H9 (cell line): ENCODE results near the gene ANO2. TPM values are rescaled to one million over a fixed set of nuclear protein-coding genes. Genes with fewer than 3 reads are reported as not detected.

Source experiments
- DNase-seq: peaks from one replicate; pipeline ENCODE4 v3.0.0-alpha.2; 2017
- H2AFZ ChIP-seq: one replicate; pipeline ENCODE4 v1.6.1; 2013; ENCODE audit warnings: mild to moderate bottlenecking, low read length, control low read depth, moderate library complexity
- H2AK5ac ChIP-seq: 2 replicates; pipeline ENCODE4 v1.6.1; 2013; ENCODE audit warnings: low read length, control low read depth, mixed read lengths; ENCODE audit not compliant: insufficient read length
- H2BK120ac ChIP-seq: one replicate; pipeline ENCODE4 v1.6.1; 2013; ENCODE audit warnings: low read depth, mild to moderate bottlenecking, low read length, control low read depth, inconsistent platforms; ENCODE audit not compliant: poor library complexity, severe bottlenecking
- H2BK12ac ChIP-seq: 2 replicates; pipeline ENCODE4 v1.6.1; 2013; ENCODE audit warnings: low read length, control low read depth, mixed read lengths, low read depth; ENCODE audit not compliant: insufficient read length
- H2BK15ac ChIP-seq: 2 replicates; pipeline ENCODE4 v1.6.1; 2013; ENCODE audit warnings: low read depth, low read length, control low read depth
- H2BK20ac ChIP-seq: one replicate; pipeline ENCODE4 v1.6.1; 2013; ENCODE audit warnings: low read depth, mild to moderate bottlenecking, low read length, control low read depth, inconsistent platforms; ENCODE audit not compliant: poor library complexity, severe bottlenecking
- H2BK5ac ChIP-seq: 2 replicates; pipeline ENCODE4 v1.6.1; 2013; ENCODE audit warnings: low read length, control low read depth, mixed read lengths; ENCODE audit not compliant: insufficient read length
- H3K14ac ChIP-seq: 2 replicates; pipeline ENCODE4 v1.6.1; 2013; ENCODE audit warnings: low read length, control low read depth; ENCODE audit not compliant: insufficient read depth
- H3K18ac ChIP-seq: 2 replicates; pipeline ENCODE4 v1.6.1; 2013; ENCODE audit warnings: low read depth, mild to moderate bottlenecking, mixed read lengths, low read length, control low read depth; ENCODE audit not compliant: insufficient read length
- H3K23ac ChIP-seq: 2 replicates; pipeline ENCODE4 v1.6.1; 2013; ENCODE audit warnings: low read length, control low read depth, mixed read lengths, low read depth; ENCODE audit not compliant: insufficient read length
- H3K23me2 ChIP-seq: 2 replicates; pipeline ENCODE4 v1.6.1; 2013; ENCODE audit warnings: low read depth, mild to moderate bottlenecking, mixed read lengths, low read length, control low read depth; ENCODE audit not compliant: insufficient read length, poor library complexity, severe bottlenecking
- H3K27ac ChIP-seq: 2 replicates; pipeline ENCODE4 v1.5.1; 2013; ENCODE audit warnings: low read length, control low read depth, mixed read lengths, low read depth; ENCODE audit not compliant: insufficient read length
- H3K27me3 ChIP-seq: 2 replicates; pipeline ENCODE4 v1.6.1; 2013; ENCODE audit warnings: low read length, control low read depth, inconsistent platforms; ENCODE audit not compliant: insufficient read depth
- H3K4ac ChIP-seq: 2 replicates; pipeline ENCODE4 v1.6.1; 2013; ENCODE audit warnings: low read depth, mild to moderate bottlenecking, control low read depth, inconsistent platforms, low read length, moderate library complexity
- H3K4me1 ChIP-seq: 2 replicates; pipeline ENCODE4 v1.6.1; 2013; ENCODE audit warnings: low read length, control low read depth, inconsistent platforms; ENCODE audit not compliant: insufficient read depth
- H3K4me2 ChIP-seq: 2 replicates; pipeline ENCODE4 v1.6.1; 2013; ENCODE audit warnings: low read length, control low read depth, mixed read lengths; ENCODE audit not compliant: insufficient read length, insufficient read depth
- H3K56ac ChIP-seq: 2 replicates; pipeline ENCODE4 v1.6.1; 2013; ENCODE audit warnings: low read depth, mild to moderate bottlenecking, mixed read lengths, low read length, control low read depth; ENCODE audit not compliant: insufficient read length
- H3K79me1 ChIP-seq: 2 replicates; pipeline ENCODE4 v1.6.1; 2013; ENCODE audit warnings: low read depth, mild to moderate bottlenecking, moderate library complexity, low read length, control low read depth, inconsistent platforms; ENCODE audit not compliant: insufficient read depth, poor library complexity, severe bottlenecking
- H3K79me2 ChIP-seq: 2 replicates; pipeline ENCODE4 v1.6.1; 2013; ENCODE audit warnings: low read length, control low read depth, inconsistent platforms; ENCODE audit not compliant: insufficient read depth
- H3K9ac ChIP-seq: 2 replicates; pipeline ENCODE4 v1.6.1; 2013; ENCODE audit warnings: low read length, control low read depth, mixed read lengths; ENCODE audit not compliant: insufficient read length; ENCODE audit errors: extremely low read depth
- H3K9me3 ChIP-seq: one replicate; pipeline ENCODE4 v1.6.1; 2013; ENCODE audit warnings: low read depth, low read length, inconsistent platforms; ENCODE audit not compliant: control insufficient read depth
- H3T11ph ChIP-seq: one replicate; pipeline ENCODE4 v1.6.1; 2013; ENCODE audit warnings: mild to moderate bottlenecking, low read length, control low read depth, inconsistent platforms
- H4K20me1 ChIP-seq: one replicate; pipeline ENCODE4 v1.6.1; 2013; ENCODE audit not compliant: control insufficient read depth, insufficient read length, insufficient read depth
- H4K5ac ChIP-seq: 2 replicates; pipeline ENCODE4 v1.6.1; 2013; ENCODE audit warnings: low read depth, mild to moderate bottlenecking, mixed read lengths, low read length, control low read depth; ENCODE audit not compliant: insufficient read length
- H4K8ac ChIP-seq: replicated peaks from 2 replicates; pipeline ENCODE4 v1.6.1; 2013; ENCODE audit warnings: low read length, control low read depth, mixed read lengths, low read depth; ENCODE audit not compliant: insufficient read length
- H4K91ac ChIP-seq: 2 replicates; pipeline ENCODE4 v1.6.1; 2013; ENCODE audit warnings: low read depth, mild to moderate bottlenecking, moderate library complexity, mixed read lengths, low read length, control low read depth; ENCODE audit not compliant: insufficient read length
- H3K27ac Mint-ChIP-seq, 3 experiments: 2 replicates in 2 of 3; 3 replicates in 1 of 3; pipeline ENCODE4 v1.8.0; 2020 to 2021; ENCODE audit warnings: mixed read lengths in 3 of 3, mild to moderate bottlenecking in 1 of 3, moderate library complexity in 1 of 3
- H3K27me3 Mint-ChIP-seq: 2 replicates; pipeline ENCODE4 v1.8.0; 2021; ENCODE audit warnings: low read depth, mild to moderate bottlenecking, moderate library complexity, mixed read lengths
- H3K36me3 Mint-ChIP-seq, 3 experiments: 2 replicates in 2 of 3; 3 replicates in 1 of 3; pipeline ENCODE4 v1.8.0; 2020 to 2021; ENCODE audit warnings: low read depth in 3 of 3, mixed read lengths in 3 of 3; ENCODE audit not compliant: insufficient read depth in 1 of 3
- H3K4me1 Mint-ChIP-seq, 2 experiments: 2 replicates each; pipeline ENCODE4 v1.8.0; 2020; ENCODE audit warnings: mixed read lengths in 2 of 2
- H3K4me3 Mint-ChIP-seq, 2 experiments: 2 replicates in 1 of 2; 3 replicates in 1 of 2; pipeline ENCODE4 v1.8.0; 2020 to 2021; ENCODE audit warnings: mild to moderate bottlenecking in 2 of 2, mixed read lengths in 2 of 2, moderate library complexity in 1 of 2
- H3K9me3 Mint-ChIP-seq, 2 experiments: 2 replicates in 1 of 2; 3 replicates in 1 of 2; pipeline ENCODE4 v1.8.0; 2020; ENCODE audit warnings: mild to moderate bottlenecking in 2 of 2, mixed read lengths in 2 of 2, moderate library complexity in 1 of 2
- WGBS: extraction: QIAGEN DNeasy Blood & Tissue Kit; methylation state at CpG from one replicate; pipeline ENCODE4 v1.1.7; 2013; ENCODE audit warnings: missing lambda C conversion rate, low lambda C conversion rate, mixed read lengths; ENCODE audit not compliant: insufficient read length; ENCODE audit errors: extremely low coverage; 5-methylcytosine and 5-hydroxymethylcytosine counted together
- total RNA-seq: library from RNA; stranded (reverse); gene quantifications from 2 replicates; pipeline ENCODE4 v1.2.1, GENCODE V29; 2021
- TF ChIP-seq, protein P1 (sequence below): fragments of 200-600 bp; sonication (generic); conservative IDR thresholded peaks from 3 replicates; pipeline ENCODE4 v1.8.0; 2021; ENCODE audit warnings: antibody characterized with exemption, mild to moderate bottlenecking

ANO2 gene
- total RNA-seq, 1 experiment from 2014 or later = 3.8 TPM

DNA sequence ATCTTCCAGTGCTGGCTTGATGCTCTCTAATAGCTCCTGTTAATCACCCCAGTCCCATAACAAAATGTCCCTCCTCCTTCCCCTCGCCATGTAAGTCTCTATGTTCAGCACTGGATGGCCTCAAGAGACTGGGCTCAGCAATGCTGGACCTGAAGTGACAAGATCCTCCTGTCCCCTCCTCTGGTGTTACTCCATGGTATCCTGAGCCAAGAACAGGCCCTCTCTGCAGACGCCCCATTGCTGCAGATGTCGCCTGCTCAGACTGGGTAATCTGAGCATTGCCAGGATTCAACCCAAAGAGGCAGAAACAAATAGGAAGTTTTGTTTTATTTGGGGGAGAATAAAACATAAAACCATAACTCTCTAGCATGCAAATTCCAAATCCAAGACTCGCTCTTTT is 363.4 kb downstream of the ANO2 start:
- no peak for DNase-seq
- H2BK120ac ChIP-seq = no peak overlapping the region
- H3K4me2 ChIP-seq = no peak overlapping the region
- no peak overlapping the region for H4K8ac ChIP-seq
- H3K79me2 ChIP-seq = no peaks in the 10 kb centered on the region
- no peak overlapping the region for H2AFZ ChIP-seq
- H2BK20ac ChIP-seq = no peak overlapping the region
- no peak overlapping the region for H3K23ac ChIP-seq
- H2AK5ac ChIP-seq = no peak overlapping the region
- H3K9ac ChIP-seq = no peak overlapping the region
- no peaks in the 10 kb centered on the region for H3K9me3 ChIP-seq
- Mint-ChIP-seq H3K36me3 (no peaks in the 10 kb centered on the region), H3K27me3 (peaks cover 2% of the 10 kb centered on the region; the same call in 1 of the 2 replicates), H3K4me1 (peaks cover 31 to 37% of the 10 kb centered on the region in 2 experiments), H3K9me3 (no peaks in the 10 kb centered on the region), H3K4me3 (no peak overlapping the region), H3K27ac (peak overlapping the region in 1 of 3 experiments; percentile 1; a peak in 2 of 7 replicates)
- no peak overlapping the region for H2BK12ac ChIP-seq
- TF ChIP-seq, protein P1, sequence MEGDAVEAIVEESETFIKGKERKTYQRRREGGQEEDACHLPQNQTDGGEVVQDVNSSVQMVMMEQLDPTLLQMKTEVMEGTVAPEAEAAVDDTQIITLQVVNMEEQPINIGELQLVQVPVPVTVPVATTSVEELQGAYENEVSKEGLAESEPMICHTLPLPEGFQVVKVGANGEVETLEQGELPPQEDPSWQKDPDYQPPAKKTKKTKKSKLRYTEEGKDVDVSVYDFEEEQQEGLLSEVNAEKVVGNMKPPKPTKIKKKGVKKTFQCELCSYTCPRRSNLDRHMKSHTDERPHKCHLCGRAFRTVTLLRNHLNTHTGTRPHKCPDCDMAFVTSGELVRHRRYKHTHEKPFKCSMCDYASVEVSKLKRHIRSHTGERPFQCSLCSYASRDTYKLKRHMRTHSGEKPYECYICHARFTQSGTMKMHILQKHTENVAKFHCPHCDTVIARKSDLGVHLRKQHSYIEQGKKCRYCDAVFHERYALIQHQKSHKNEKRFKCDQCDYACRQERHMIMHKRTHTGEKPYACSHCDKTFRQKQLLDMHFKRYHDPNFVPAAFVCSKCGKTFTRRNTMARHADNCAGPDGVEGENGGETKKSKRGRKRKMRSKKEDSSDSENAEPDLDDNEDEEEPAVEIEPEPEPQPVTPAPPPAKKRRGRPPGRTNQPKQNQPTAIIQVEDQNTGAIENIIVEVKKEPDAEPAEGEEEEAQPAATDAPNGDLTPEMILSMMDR = no peak
- no peak overlapping the region for H4K91ac ChIP-seq
- H4K5ac ChIP-seq = no peak overlapping the region
- no peaks in the 10 kb centered on the region; the same call in 1 of the 2 replicates for H3K4me1 ChIP-seq
- H3T11ph ChIP-seq = no peak overlapping the region
- no CpG with 5 or more reads among the region's 4 CpGs for WGBS
- no peaks in the 10 kb centered on the region for H3K23me2 ChIP-seq
- H3K4ac ChIP-seq = no peak overlapping the region
- H4K20me1 ChIP-seq = no peaks in the 10 kb centered on the region
- no peak overlapping the region for H3K18ac ChIP-seq
- no peak overlapping the region for H3K14ac ChIP-seq
- H3K27ac ChIP-seq = no peak overlapping the region
- no peaks in the 10 kb centered on the region for H3K27me3 ChIP-seq
- no peaks in the 10 kb centered on the region for H3K79me1 ChIP-seq
- H3K56ac ChIP-seq = no peak overlapping the region
- no peak overlapping the region for H2BK5ac ChIP-seq
- no peak overlapping the region for H2BK15ac ChIP-seq
